ENCODE measurements around the gene ZSCAN18. TPM values are rescaled to one million over a fixed set of nuclear protein-coding genes. Genes with fewer than 3 reads are reported as not detected.

Gene ZSCAN18
- total and polyA plus RNA-seq, 2 of the 13 experiments (the other 11 are each of a cell fraction or from before 2014, with no cell fraction given) = not detected

DNA sequence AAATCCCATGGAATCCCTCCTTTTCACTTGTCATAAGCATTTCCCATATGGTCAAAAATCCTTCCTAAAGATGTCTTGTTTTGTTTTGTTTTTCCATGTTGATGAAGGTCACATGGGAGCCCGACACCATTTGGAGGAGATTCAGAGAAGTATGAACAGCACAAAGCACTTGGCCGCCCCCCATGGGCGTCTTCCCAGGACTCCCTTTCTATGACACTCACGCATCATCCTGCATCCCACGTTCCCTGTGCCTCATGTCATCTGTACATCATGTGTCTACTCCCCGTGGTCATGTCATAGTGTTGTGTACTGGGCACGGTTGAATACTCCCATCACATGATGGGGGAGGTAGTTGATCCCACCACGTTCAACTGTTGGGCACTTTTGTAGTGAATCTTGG is 62.2 kb downstream of the ZSCAN18 start (continued):
- TF ChIP-seq, protein P1, sequence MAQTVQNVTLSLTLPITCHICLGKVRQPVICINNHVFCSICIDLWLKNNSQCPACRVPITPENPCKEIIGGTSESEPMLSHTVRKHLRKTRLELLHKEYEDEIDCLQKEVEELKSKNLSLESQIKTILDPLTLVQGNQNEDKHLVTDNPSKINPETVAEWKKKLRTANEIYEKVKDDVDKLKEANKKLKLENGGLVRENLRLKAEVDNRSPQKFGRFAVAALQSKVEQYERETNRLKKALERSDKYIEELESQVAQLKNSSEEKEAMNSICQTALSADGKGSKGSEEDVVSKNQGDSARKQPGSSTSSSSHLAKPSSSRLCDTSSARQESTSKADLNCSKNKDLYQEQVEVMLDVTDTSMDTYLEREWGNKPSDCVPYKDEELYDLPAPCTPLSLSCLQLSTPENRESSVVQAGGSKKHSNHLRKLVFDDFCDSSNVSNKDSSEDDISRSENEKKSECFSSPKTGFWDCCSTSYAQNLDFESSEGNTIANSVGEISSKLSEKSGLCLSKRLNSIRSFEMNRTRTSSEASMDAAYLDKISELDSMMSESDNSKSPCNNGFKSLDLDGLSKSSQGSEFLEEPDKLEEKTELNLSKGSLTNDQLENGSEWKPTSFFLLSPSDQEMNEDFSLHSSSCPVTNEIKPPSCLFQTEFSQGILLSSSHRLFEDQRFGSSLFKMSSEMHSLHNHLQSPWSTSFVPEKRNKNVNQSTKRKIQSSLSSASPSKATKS (CRISPR knock-in tag; IDR thresholded peaks at IDR 0.05) = no peak
- no peak for TF ChIP-seq ZNF292 (CRISPR knock-in tag; IDR thresholded peaks at IDR 0.05; ENCODE audit: borderline replicate concordance, low read depth)
- no peak for TF ChIP-seq ARID2 (CRISPR knock-in tag; IDR thresholded peaks at IDR 0.05; ENCODE audit: borderline replicate concordance)

DNA sequence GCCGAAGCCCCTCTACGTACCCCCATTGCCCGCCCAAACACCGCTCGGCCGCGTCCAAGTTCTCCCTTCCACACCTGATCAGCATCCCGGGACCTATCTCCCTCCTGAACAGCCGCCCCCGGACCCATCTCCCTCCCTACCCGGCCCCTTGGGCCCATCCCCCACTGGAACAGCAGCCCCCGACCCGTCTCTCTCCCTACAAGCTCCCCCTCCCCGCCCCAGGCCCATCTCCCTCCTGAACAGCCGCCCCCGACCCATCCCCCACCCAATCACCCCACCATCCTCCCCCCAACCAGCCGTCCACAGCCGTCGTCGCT is 63.6 kb downstream of the ZSCAN18 start:
- Histone ChIP-seq H3K4me1 (ENCODE audit: insufficient read depth, low read length) (peaks cover 8% of the 10 kb centered on the region; the same call in 1 of the 2 replicates), H3K27me3 (ENCODE audit: control insufficient read depth in 1 of 2, insufficient read depth in 2 of 2, low read length in 2 of 2) (no peaks in the 10 kb centered on the region), H3K36me3 (replicated peaks in 1 of 2; ENCODE audit: control insufficient read depth in 1 of 2, insufficient read depth in 2 of 2, low read length in 2 of 2) (no peaks in the 10 kb centered on the region), H3K27ac (ENCODE audit: extremely low read length, insufficient read depth, low read length) (no peak overlapping the region), H3K4me2 (ENCODE audit: low read depth, low read length) (no peak overlapping the region), H2AFZ (ENCODE audit: low read length) (no peak overlapping the region), H4K20me1 (ENCODE audit: insufficient read depth, low read length) (no peaks in the 10 kb centered on the region), H3K79me2 (ENCODE audit: insufficient read depth, low read length) (no peaks in the 10 kb centered on the region), H3K4me3 (replicated peaks in 1 of 3; ENCODE audit: insufficient read depth in 1 of 3, low read depth in 2 of 3, low read length in 3 of 3) (no peak overlapping the region), H3K9me3 (ENCODE audit: low read length) (peaks cover 24% of the 10 kb centered on the region), H3K9ac (ENCODE audit: insufficient read depth, low read depth, low read length) (no peak overlapping the region)
- BruUV-seq (replicated peaks) = no TSS peak
- in situ Hi-C loops (cut with HindIII; ENCODE audit: extremely low pct_ligation_motif_present, low pct_unique_long_range_greater_than_20kb) = no loop called here
- ChIA-PET CTCF (ENCODE audit: low intra/inter-chr PET ratio, low total read pairs) (no interaction called here), POLR2A (no interaction called here)
- TF ChIP-seq, protein P2, sequence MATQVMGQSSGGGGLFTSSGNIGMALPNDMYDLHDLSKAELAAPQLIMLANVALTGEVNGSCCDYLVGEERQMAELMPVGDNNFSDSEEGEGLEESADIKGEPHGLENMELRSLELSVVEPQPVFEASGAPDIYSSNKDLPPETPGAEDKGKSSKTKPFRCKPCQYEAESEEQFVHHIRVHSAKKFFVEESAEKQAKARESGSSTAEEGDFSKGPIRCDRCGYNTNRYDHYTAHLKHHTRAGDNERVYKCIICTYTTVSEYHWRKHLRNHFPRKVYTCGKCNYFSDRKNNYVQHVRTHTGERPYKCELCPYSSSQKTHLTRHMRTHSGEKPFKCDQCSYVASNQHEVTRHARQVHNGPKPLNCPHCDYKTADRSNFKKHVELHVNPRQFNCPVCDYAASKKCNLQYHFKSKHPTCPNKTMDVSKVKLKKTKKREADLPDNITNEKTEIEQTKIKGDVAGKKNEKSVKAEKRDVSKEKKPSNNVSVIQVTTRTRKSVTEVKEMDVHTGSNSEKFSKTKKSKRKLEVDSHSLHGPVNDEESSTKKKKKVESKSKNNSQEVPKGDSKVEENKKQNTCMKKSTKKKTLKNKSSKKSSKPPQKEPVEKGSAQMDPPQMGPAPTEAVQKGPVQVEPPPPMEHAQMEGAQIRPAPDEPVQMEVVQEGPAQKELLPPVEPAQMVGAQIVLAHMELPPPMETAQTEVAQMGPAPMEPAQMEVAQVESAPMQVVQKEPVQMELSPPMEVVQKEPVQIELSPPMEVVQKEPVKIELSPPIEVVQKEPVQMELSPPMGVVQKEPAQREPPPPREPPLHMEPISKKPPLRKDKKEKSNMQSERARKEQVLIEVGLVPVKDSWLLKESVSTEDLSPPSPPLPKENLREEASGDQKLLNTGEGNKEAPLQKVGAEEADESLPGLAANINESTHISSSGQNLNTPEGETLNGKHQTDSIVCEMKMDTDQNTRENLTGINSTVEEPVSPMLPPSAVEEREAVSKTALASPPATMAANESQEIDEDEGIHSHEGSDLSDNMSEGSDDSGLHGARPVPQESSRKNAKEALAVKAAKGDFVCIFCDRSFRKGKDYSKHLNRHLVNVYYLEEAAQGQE (IDR thresholded peaks at IDR 0.05; ENCODE audit: borderline replicate concordance in 1 of 2, low read depth in 1 of 2, low read length in 2 of 2) = no peak
- TF ChIP-seq ZNF33B (CRISPR knock-in tag; IDR thresholded peaks at IDR 0.05) (no peak), KLF9 (CRISPR knock-in tag; IDR thresholded peaks at IDR 0.05; ENCODE audit: low read depth) (no peak), ZFP82 (CRISPR knock-in tag; IDR thresholded peaks at IDR 0.05; ENCODE audit: borderline replicate concordance) (no peak), ZNF274 (CRISPR knock-in tag; IDR thresholded peaks at IDR 0.05) (no peak), RBAK (CRISPR knock-in tag; IDR thresholded peaks at IDR 0.05) (no peak), ZNF441 (CRISPR knock-in tag; IDR thresholded peaks at IDR 0.05; ENCODE audit: borderline replicate concordance) (no peak)
- TF ChIP-seq, protein P3, sequence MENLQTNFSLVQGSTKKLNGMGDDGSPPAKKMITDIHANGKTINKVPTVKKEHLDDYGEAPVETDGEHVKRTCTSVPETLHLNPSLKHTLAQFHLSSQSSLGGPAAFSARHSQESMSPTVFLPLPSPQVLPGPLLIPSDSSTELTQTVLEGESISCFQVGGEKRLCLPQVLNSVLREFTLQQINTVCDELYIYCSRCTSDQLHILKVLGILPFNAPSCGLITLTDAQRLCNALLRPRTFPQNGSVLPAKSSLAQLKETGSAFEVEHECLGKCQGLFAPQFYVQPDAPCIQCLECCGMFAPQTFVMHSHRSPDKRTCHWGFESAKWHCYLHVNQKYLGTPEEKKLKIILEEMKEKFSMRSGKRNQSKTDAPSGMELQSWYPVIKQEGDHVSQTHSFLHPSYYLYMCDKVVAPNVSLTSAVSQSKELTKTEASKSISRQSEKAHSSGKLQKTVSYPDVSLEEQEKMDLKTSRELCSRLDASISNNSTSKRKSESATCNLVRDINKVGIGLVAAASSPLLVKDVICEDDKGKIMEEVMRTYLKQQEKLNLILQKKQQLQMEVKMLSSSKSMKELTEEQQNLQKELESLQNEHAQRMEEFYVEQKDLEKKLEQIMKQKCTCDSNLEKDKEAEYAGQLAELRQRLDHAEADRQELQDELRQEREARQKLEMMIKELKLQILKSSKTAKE (CRISPR knock-in tag; IDR thresholded peaks at IDR 0.05; ENCODE audit: borderline replicate concordance) = no peak
- TF ChIP-seq, protein P4, sequence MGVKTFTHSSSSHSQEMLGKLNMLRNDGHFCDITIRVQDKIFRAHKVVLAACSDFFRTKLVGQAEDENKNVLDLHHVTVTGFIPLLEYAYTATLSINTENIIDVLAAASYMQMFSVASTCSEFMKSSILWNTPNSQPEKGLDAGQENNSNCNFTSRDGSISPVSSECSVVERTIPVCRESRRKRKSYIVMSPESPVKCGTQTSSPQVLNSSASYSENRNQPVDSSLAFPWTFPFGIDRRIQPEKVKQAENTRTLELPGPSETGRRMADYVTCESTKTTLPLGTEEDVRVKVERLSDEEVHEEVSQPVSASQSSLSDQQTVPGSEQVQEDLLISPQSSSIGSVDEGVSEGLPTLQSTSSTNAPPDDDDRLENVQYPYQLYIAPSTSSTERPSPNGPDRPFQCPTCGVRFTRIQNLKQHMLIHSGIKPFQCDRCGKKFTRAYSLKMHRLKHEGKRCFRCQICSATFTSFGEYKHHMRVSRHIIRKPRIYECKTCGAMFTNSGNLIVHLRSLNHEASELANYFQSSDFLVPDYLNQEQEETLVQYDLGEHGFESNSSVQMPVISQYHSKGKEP (CRISPR knock-in tag; IDR thresholded peaks at IDR 0.05) = no peak
- FAIRE-seq (no peak), ATAC-seq (no peak), DNase-seq (ENCODE audit: low spot score) (no peak)
- WGBS (ENCODE audit: low lambda C conversion rate) = 60% methylated on average over 20 of the region's 20 CpGs
- intact Hi-C loops (cut with micrococcal nuclease; ENCODE audit: unreplicated experiment) = no loop called here
